Measurements from ENCODE around the gene FREM2. TPM values are rescaled to one million over a fixed set of nuclear protein-coding genes. Genes with fewer than 3 reads are reported as not detected.

FREM2 gene
- total RNA-seq, 1 experiment from 2014 or later: 3.8 TPM

GRCh38 chr13:38848360-38848759 lies 161.5 kb downstream of the FREM2 start:
- ChIA-PET POLR2A (ENCODE audit: low non-redundant PET) (no interaction called here), CTCF (no interaction called here)
- no peaks in the 10 kb centered on the region for H3K36me3 ChIP-seq (ENCODE audit: insufficient read depth, low read length, poor library complexity, severe bottlenecking)
- no peaks in the 10 kb centered on the region for H3K4me1 ChIP-seq (ENCODE audit: insufficient read depth, low read length, poor library complexity, severe bottlenecking)
- DNase-seq (ENCODE audit: low spot score): no peak
- no peak overlapping the region for H3K27ac ChIP-seq (ENCODE audit: low read depth, low read length, poor library complexity, severe bottlenecking)
- H3K27me3 ChIP-seq (replicated peaks; ENCODE audit: insufficient read depth, low read depth, low read length, poor library complexity): no peaks in the 10 kb centered on the region
- intact Hi-C loops (cut with micrococcal nuclease; ENCODE audit: unreplicated experiment): no loop called here
- H3K9me3 ChIP-seq (ENCODE audit: low read depth, low read length, poor library complexity, severe bottlenecking): no peaks in the 10 kb centered on the region
- TF ChIP-seq EZH2 (IDR thresholded peaks at IDR 0.05; ENCODE audit: borderline replicate concordance, low read depth, low read length, poor library complexity, severe bottlenecking): no peak
- TF ChIP-seq, protein P1, sequence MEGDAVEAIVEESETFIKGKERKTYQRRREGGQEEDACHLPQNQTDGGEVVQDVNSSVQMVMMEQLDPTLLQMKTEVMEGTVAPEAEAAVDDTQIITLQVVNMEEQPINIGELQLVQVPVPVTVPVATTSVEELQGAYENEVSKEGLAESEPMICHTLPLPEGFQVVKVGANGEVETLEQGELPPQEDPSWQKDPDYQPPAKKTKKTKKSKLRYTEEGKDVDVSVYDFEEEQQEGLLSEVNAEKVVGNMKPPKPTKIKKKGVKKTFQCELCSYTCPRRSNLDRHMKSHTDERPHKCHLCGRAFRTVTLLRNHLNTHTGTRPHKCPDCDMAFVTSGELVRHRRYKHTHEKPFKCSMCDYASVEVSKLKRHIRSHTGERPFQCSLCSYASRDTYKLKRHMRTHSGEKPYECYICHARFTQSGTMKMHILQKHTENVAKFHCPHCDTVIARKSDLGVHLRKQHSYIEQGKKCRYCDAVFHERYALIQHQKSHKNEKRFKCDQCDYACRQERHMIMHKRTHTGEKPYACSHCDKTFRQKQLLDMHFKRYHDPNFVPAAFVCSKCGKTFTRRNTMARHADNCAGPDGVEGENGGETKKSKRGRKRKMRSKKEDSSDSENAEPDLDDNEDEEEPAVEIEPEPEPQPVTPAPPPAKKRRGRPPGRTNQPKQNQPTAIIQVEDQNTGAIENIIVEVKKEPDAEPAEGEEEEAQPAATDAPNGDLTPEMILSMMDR (conservative IDR thresholded peaks at IDR 0.05; ENCODE audit: low read depth, low read length): no peak
- no peak overlapping the region for H3K4me3 ChIP-seq (ENCODE audit: low read depth, low read length, poor library complexity, severe bottlenecking)
- no TSS peak for BruUV-seq (replicated peaks)

DNA sequence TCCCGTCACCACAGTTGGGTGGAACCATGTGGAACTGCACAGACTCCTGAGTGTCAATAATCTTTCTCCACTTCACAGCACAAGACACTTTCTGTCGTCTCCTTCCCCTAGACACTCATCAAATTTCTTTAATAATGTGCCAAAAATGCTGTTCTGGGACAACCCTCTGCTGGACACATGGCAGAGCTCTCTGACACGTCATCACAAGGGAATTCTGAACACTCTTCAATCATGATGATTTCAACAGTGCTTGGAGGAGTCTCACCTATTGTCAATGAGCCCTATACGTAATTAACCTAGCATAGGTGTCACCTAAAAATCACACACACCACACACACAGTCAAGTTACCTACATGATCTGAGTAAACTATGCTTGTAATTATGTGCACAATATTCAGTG lies 162.4 kb downstream of the FREM2 start:
- CTCF ChIA-PET: no interaction called here

GRCh38 chr13:38850868-38851626 lies 164.2 kb downstream of the FREM2 start:
- Histone ChIP-seq H3K4me3 (ENCODE audit: low read depth, low read length, poor library complexity, severe bottlenecking) (no peak overlapping the region), H3K4me1 (ENCODE audit: insufficient read depth, low read length, poor library complexity, severe bottlenecking) (no peaks in the 10 kb centered on the region), H3K27me3 (replicated peaks; ENCODE audit: insufficient read depth, low read depth, low read length, poor library complexity) (no peaks in the 10 kb centered on the region), H3K27ac (ENCODE audit: low read depth, low read length, poor library complexity, severe bottlenecking) (no peak overlapping the region), H3K36me3 (ENCODE audit: insufficient read depth, low read length, poor library complexity, severe bottlenecking) (no peaks in the 10 kb centered on the region), H3K9me3 (ENCODE audit: low read depth, low read length, poor library complexity, severe bottlenecking) (no peaks in the 10 kb centered on the region)
- TF ChIP-seq, protein P1 (conservative IDR thresholded peaks at IDR 0.05; ENCODE audit: low read depth, low read length): no peak
- TF ChIP-seq EZH2 (IDR thresholded peaks at IDR 0.05; ENCODE audit: borderline replicate concordance, low read depth, low read length, poor library complexity, severe bottlenecking): no peak
- POLR2A ChIA-PET (ENCODE audit: low non-redundant PET): no interaction called here
- no peak for DNase-seq (ENCODE audit: low spot score)
- CTCF ChIA-PET: no interaction called here
- intact Hi-C loops (cut with micrococcal nuclease; ENCODE audit: unreplicated experiment): no loop called here
- no TSS peak for BruUV-seq (replicated peaks)

More for the DNA sequence above, 162.4 kb downstream of the FREM2 start:
- TF ChIP-seq, protein P1 (conservative IDR thresholded peaks at IDR 0.05; ENCODE audit: low read depth, low read length): no peak
- TF ChIP-seq EZH2 (IDR thresholded peaks at IDR 0.05; ENCODE audit: borderline replicate concordance, low read depth, low read length, poor library complexity, severe bottlenecking): no peak
- H3K27ac ChIP-seq (ENCODE audit: low read depth, low read length, poor library complexity, severe bottlenecking): no peak overlapping the region
- H3K4me1 ChIP-seq (ENCODE audit: insufficient read depth, low read length, poor library complexity, severe bottlenecking): no peaks in the 10 kb centered on the region
- intact Hi-C loops (cut with micrococcal nuclease; ENCODE audit: unreplicated experiment): no loop called here
- BruUV-seq (replicated peaks): no TSS peak
- H3K9me3 ChIP-seq (ENCODE audit: low read depth, low read length, poor library complexity, severe bottlenecking): no peaks in the 10 kb centered on the region
- POLR2A ChIA-PET (ENCODE audit: low non-redundant PET): no interaction called here
- H3K4me3 ChIP-seq (ENCODE audit: low read depth, low read length, poor library complexity, severe bottlenecking): no peak overlapping the region
- no peaks in the 10 kb centered on the region for H3K36me3 ChIP-seq (ENCODE audit: insufficient read depth, low read length, poor library complexity, severe bottlenecking)
- H3K27me3 ChIP-seq (replicated peaks; ENCODE audit: insufficient read depth, low read depth, low read length, poor library complexity): no peaks in the 10 kb centered on the region
- DNase-seq (ENCODE audit: low spot score): no peak
